ENCODE data around the gene GLT6D1. TPM values are rescaled to one million over a fixed set of nuclear protein-coding genes. Genes with fewer than 3 reads are reported as not detected.

GLT6D1 gene
- total and polyA plus RNA-seq, 2 donors (not counting 3 experiments of a cell fraction or from before 2014, with no cell fraction given) = not detected

- ChIA-PET CTCF (interaction anchor here (0.6 to 1.8 kb wide), 4 partner anchors 8 to 185 kb away, joined by 3 to 5 read pairs (median 3); no protein-coding TSS in a partner anchor), POLR2A (no interaction called here)
- intact Hi-C loops (cut with micrococcal nuclease) = no loop called here
- Histone ChIP-seq H3K9me1 (replicated peaks; ENCODE audit: control insufficient read depth, extremely low read depth, insufficient read depth, low read length) (no peaks in the 10 kb centered on the region), H4K20me1 (replicated peaks; ENCODE audit: control insufficient read depth, extremely low read depth, insufficient read depth, low read length) (no peaks in the 10 kb centered on the region), H3K27ac (ENCODE audit: insufficient read depth, low read depth, low read length) (no peak overlapping the region), H3K4me3 (replicated peaks in 1 of 3; ENCODE audit: insufficient read depth in 1 of 3, low read depth in 1 of 3, low read length in 3 of 3) (no peak overlapping the region), H3K4me2 (ENCODE audit: insufficient read depth, low read length) (no peak overlapping the region), H3K27me3 (ENCODE audit: control insufficient read depth in 2 of 2, insufficient read depth in 2 of 2, low read length in 2 of 2) (no peaks in the 10 kb centered on the region), H2AFZ (ENCODE audit: low read depth, low read length) (no peak overlapping the region), H3K4me1 (ENCODE audit: control insufficient read depth, extremely low read depth, insufficient read depth, low read length) (no peaks in the 10 kb centered on the region), H3K36me3 (ENCODE audit: control insufficient read depth in 2 of 2, extremely low read depth in 1 of 2, insufficient read depth in 2 of 2, low read length in 2 of 2) (no peaks in the 10 kb centered on the region), H3K9me3 (replicated peaks; ENCODE audit: control insufficient read depth, insufficient read depth, low read length) (no peaks in the 10 kb centered on the region), H3K9ac (replicated peaks; ENCODE audit: extremely low read depth, insufficient read depth, low read length) (no peak overlapping the region), H3K79me2 (ENCODE audit: control insufficient read depth, insufficient read depth, low read length) (no peaks in the 10 kb centered on the region)
- no TSS peak for BruUV-seq (replicated peaks)
- no peak for DNase-seq (ENCODE audit: low read depth, low spot score)
- no peak for FAIRE-seq
- dilution Hi-C loops (cut with MboI; ENCODE audit: extremely low pct_ligation_motif_present, low sequenced_read_pairs) = no loop called here
- no peak for TF ChIP-seq POLR2A (IDR thresholded peaks at IDR 0.05; ENCODE audit: low read depth, low read length)
- TF ChIP-seq JUN (IDR thresholded peaks at IDR 0.05; ENCODE audit: borderline replicate concordance, insufficient read depth, insufficient read length, low read depth) = no peak
- TF ChIP-seq GATA2 (IDR thresholded peaks at IDR 0.05; ENCODE audit: insufficient read depth, insufficient read length, low read depth, low read length) = no peak
- TF ChIP-seq EZH2 (IDR thresholded peaks at IDR 0.05; ENCODE audit: borderline replicate concordance, low read depth, low read length, severe bottlenecking) = no peak
- TF ChIP-seq FOS (IDR thresholded peaks at IDR 0.05; ENCODE audit: borderline replicate concordance, insufficient read depth, low read length) = no peak
- TF ChIP-seq, protein P1, sequence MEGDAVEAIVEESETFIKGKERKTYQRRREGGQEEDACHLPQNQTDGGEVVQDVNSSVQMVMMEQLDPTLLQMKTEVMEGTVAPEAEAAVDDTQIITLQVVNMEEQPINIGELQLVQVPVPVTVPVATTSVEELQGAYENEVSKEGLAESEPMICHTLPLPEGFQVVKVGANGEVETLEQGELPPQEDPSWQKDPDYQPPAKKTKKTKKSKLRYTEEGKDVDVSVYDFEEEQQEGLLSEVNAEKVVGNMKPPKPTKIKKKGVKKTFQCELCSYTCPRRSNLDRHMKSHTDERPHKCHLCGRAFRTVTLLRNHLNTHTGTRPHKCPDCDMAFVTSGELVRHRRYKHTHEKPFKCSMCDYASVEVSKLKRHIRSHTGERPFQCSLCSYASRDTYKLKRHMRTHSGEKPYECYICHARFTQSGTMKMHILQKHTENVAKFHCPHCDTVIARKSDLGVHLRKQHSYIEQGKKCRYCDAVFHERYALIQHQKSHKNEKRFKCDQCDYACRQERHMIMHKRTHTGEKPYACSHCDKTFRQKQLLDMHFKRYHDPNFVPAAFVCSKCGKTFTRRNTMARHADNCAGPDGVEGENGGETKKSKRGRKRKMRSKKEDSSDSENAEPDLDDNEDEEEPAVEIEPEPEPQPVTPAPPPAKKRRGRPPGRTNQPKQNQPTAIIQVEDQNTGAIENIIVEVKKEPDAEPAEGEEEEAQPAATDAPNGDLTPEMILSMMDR (IDR thresholded peaks at IDR 0.05; ENCODE audit: extremely low read depth in 1 of 2, insufficient read depth in 1 of 2, low read depth in 1 of 2, low read length in 2 of 2) = peak in 1 of 2 donors; percentile 7
- TF ChIP-seq MAX (IDR thresholded peaks at IDR 0.05; ENCODE audit: insufficient read depth, insufficient read length) = no peak
These were observed 23.4 kb downstream of the GLT6D1 start for GRCh38 chr9:135615666-135616618.
